GM19035 (cell line): ENCODE measurements around the gene GSTT2.

Source experiments
- ATAC-seq: cut with Tn5 transposase; IDR thresholded peaks from one replicate; pipeline ENCODE4 v1.9.1; 2021; ENCODE audit not compliant: unreplicated experiment

The GSTT2 gene

GRCh38 chr22:24008022-24008283, 28.0 kb downstream of the GSTT2 start:
- ATAC-seq, result no peak

GRCh38 chr22:24008381-24009226, 28.7 kb downstream of the GSTT2 start:
- ATAC-seq, result no peak

DNA sequence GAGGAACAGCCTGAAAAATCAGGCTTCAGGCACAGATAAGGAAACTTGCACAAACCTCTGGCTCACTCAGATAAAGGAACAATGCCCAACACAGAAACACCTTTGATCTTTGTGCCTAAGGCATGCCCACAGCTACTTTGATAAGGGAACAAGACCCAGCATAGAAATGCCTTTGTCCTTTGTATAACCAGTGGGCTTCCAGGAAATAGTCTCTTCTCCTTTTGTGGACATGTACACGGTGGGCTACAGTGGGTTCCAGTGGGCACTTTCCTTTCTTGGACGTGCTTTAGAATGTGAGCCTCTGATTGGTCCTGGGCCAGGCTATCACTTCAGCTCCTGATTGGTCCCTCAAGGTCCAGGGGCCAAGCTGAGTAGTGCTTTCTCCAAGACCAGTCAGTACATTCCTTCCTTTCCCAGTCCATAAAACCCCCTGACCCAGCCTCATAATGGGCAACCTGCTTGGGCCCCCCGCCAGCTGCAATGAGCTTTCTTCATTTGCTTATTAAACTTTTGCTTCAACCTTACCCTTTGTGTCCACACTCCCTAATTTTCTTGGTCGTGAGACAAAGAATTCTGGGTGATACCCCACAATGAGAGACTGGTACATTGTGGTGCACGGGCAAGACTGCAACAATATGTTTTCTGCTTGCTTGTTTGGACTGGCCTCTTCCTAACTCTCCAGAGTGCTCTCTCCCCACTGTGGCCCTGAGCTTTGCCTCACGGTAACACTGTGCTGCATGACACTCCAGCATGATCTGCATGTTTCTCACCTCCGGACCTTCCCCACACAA, 29.5 kb downstream of the GSTT2 start:
- ATAC-seq, result no peak

DNA sequence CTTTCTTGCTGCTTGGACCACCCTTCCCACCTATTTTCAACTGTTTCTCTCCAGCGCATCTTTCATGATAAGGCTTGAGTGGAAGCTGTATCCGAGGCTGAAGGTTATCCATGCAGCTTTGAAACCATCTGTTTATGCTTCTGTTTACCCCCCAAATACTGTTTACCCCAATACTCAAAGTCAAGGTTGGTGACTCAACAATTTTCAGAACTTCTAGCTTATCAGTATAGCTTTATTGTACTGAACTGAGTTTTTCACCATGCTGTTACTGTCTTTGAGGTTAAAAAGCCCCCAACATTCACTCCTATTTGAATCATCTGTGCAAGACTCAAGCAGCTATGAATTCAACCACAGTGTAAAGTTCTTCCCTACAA, 30.1 kb downstream of the GSTT2 start:
- ATAC-seq, result no peak

GRCh38 chr22:24011735-24012068, 31.8 kb downstream of the GSTT2 start:
- no peak for ATAC-seq

DNA sequence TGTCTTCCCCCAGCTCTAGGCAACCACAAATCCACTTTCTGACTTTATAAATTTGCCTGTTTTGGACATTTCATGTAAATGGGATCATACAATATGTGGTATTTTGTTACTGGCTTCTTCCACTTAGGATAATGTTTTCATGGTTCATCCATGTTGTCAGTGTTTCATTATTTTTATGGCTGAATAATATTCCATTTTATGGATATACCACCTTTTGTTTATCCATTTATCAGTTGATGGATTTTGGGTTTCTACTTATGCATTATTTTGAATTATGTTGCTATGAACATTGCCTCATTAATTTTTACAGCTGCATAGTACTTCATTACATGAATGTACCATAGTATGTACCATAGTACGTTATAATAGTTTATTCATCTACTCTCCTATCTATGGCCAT, 36.2 kb downstream of the GSTT2 start:
- ATAC-seq, result no peak

GRCh38 chr22:24021304-24021703, 41.4 kb downstream of the GSTT2 start:
- no peak for ATAC-seq

GRCh38 chr22:24023204-24023789, 43.4 kb downstream of the GSTT2 start:
- no peak for ATAC-seq

- ATAC-seq, result no peak
Observed at GRCh38 chr22:24024354-24024753, 44.4 kb downstream of the GSTT2 start.

DNA sequence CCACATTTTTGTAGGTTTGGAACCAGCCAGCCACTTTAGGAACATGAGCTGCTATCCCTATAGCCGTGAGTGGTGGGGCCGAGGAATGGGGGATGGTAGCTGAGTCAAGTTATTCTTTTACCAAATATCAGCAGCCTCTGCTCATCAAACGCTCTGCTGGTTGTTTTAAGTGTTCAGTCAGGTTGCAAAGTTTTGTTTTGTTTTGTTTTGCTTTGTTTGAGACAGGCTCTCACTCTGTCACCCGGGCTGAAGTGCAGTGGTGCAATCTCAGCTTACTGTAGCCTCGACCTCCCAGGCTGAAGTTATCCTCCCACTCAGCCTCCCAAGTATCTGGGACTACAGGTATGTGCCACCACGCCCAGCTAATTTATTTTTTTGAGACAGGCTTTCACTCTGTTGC, 45.5 kb downstream of the GSTT2 start:
- no peak for ATAC-seq

- no peak for ATAC-seq
Observed at GRCh38 chr22:24026056-24026455, 46.1 kb downstream of the GSTT2 start.

DNA sequence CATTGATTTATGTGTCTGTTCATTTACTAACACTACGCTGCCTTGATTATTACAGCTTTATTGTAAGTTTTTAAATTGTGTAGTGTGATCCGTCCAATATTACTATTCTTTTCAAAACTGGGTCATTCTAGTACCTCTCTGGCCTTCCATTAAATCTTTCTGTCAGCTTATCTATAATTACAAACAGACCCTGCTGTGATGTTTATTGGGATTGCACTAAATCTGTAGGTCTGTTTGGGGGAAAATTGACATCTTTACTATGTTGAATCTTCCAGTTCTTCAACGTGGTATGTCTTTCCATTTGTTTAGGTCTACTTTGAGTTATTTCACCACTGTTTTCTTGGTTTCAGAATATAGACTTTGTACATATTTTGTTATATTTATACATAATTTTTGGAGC, 46.8 kb downstream of the GSTT2 start:
- no peak for ATAC-seq

DNA sequence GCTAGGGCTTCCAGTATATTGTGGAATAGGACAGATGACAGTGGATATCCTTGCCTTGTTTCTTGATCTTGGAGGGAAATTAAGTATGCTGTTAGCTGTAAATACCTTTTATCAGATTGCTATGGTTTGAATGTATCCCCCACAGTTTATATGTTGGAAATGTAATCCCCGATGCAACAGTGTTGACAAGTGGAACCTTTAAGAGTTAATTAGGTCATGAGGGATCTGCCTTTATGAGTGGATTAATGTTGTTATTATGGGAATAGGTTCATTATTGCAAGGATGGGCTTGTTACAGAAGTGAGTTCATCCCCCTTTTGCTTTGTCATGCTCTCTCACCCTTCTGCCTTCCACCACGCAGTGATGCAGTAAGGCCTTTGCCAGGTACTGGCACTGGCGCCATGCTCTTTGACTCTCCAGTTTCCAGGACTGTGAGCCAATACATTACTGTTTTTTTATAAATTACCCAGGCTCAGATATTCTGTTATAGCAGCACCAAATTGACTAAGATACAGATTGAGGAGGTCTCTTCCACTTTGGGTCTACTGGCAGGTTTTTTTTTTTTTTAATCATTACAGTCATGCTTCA, 47.5 kb downstream of the GSTT2 start:
- no peak for ATAC-seq

DNA sequence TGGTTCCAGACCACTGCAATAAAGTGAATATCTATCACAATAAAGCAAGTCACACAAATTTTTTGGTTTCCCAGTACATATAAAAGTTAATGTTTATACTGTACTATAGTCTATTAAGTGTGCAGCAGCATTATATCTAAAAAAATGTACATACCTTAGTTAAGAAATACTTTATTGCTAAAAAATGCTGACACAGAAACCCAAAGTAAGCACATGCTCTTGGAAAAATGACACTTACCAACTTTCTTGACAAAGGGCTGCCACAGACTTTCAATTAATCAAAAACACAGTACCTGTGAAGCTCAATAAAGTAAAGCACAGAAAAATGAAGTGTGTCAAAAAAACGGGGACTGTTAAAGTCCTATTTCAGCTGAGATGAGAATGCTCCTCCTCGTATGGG, 48.1 kb downstream of the GSTT2 start:
- ATAC-seq, result no peak

- ATAC-seq, result no peak
Observed at GRCh38 chr22:24028533-24028932, 48.6 kb downstream of the GSTT2 start.

DNA sequence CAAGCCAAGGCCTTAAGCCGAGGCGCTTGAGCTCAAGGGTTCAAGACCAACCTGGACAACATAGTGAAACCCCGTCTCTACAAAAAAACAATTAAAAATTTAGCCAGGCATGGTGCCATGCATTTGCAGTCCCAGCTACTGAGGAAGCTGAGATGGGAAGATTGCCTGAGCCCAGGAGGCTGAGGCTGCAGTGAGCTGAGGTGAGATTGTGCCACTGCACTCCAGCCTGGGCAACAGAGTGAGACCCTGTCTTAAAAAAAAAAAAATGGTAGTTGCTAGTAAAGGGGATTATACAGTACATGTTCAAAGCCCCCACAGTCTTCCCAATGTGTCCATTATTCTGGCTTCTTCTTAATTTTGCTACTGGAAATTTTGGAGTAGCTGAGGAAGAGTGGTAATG, 49.4 kb downstream of the GSTT2 start:
- no peak for ATAC-seq

DNA sequence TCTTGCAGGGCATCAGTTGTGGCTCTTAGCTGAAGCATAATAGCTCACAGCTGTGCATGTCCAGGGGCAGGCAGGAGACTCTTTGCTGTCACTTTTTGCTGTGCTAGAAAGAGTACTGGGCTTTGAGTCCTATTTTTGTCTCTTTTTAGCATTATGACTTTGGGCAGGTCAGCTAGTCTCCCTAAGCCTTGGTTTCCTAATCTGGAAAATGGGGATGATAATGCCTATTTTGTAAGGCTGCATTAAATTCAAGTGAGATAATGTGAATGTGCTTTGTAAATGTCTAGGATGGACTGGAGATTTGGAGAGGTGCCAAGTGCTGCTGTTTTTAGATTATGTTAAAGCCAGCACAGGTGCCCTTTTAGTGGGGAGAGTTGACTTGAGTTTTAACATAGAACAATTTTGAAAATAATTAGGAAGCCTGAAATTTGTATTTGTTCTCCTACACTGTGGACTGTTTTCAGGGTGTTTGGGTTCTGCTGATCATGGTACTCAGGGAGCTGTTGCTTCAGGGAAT, 50.3 kb downstream of the GSTT2 start:
- ATAC-seq, result no peak
